IMR-90 (cell line): ENCODE data around the gene NXPH1. TPM values are rescaled to one million over a fixed set of nuclear protein-coding genes. Genes with fewer than 3 reads are reported as not detected.

ENCODE experiments used
- ATAC-seq: fragments of 200-7000 bp; cut with Tn5 transposase; 2 replicates; pipeline ENCODE4 v1.9.1; 2020; ENCODE audit warnings: low read depth, mild to moderate bottlenecking, moderate library complexity
- BruUV-seq: library from RNA; stranded (reverse); fragments of 400-500 nt; replicated peaks from 2 replicates; lab custom pipeline; 2021; lab: Mats Ljungman, UMichigan
- CTCF ChIA-PET: fragments of 300-600 bp; formaldehyde crosslinking; extraction: SDS; loops from one replicate; lab custom pipeline; 2021; ENCODE audit warnings: antibody characterized with exemption; lab: Yijun Ruan, JAX
- POLR2A ChIA-PET: fragments of 300-600 bp; sonication (Branson Sonifier 250); formaldehyde crosslinking; loops from one replicate; lab custom pipeline; 2022; ENCODE audit warnings: antibody characterized with exemption; ENCODE audit not compliant: unreplicated experiment; lab: Charles Lee
- DNase-seq: peaks from one replicate; pipeline ENCODE4 v3.0.0; 2013
- H2AFZ ChIP-seq: replicated peaks from 2 replicates; pipeline ENCODE3; 2013; ENCODE audit warnings: low read length, mild to moderate bottlenecking; ENCODE audit not compliant: poor library complexity
- H2AK5ac ChIP-seq: 2 replicates; pipeline ENCODE4 v1.6.1; 2013; ENCODE audit warnings: low read depth, low read length, inconsistent platforms
- H2AK9ac ChIP-seq: replicated peaks from 2 replicates; pipeline ENCODE3; 2013; ENCODE audit warnings: mild to moderate bottlenecking, low read depth, low read length, moderate library complexity; ENCODE audit not compliant: poor library complexity
- H2BK120ac ChIP-seq: 2 replicates; pipeline ENCODE4 v1.6.1; 2013; ENCODE audit warnings: low read depth, low read length, inconsistent platforms
- H2BK15ac ChIP-seq: 3 replicates; pipeline ENCODE4 v1.6.1; 2013; ENCODE audit warnings: low read depth, low read length, inconsistent platforms
- H2BK20ac ChIP-seq: 2 replicates; pipeline ENCODE4 v1.6.1; 2013; ENCODE audit warnings: low read depth, mild to moderate bottlenecking, inconsistent platforms, low read length, moderate library complexity
- H2BK5ac ChIP-seq: 2 replicates; pipeline ENCODE4 v1.6.1; 2013; ENCODE audit warnings: mild to moderate bottlenecking, low read depth, low read length, inconsistent platforms; ENCODE audit not compliant: poor library complexity, severe bottlenecking
- H3K14ac ChIP-seq: replicated peaks from 2 replicates; pipeline ENCODE4 v1.6.1; 2013; ENCODE audit warnings: low read depth, low read length, inconsistent platforms
- H3K18ac ChIP-seq: 2 replicates; pipeline ENCODE4 v1.6.1; 2013; ENCODE audit warnings: low read depth, low read length, control low read depth
- H3K23ac ChIP-seq: 2 replicates; pipeline ENCODE4 v1.6.1; 2013; ENCODE audit warnings: low read depth, low read length, inconsistent platforms
- H3K27ac ChIP-seq: 2 replicates; pipeline ENCODE4 v1.5.1; 2013; ENCODE audit warnings: mild to moderate bottlenecking, control low read depth, low read length; ENCODE audit not compliant: insufficient read depth
- H3K27me3 ChIP-seq: 2 replicates; pipeline ENCODE4 v1.6.1; 2013; ENCODE audit warnings: low read length; ENCODE audit not compliant: control insufficient read depth, insufficient read depth
- H3K36me3 ChIP-seq: 2 replicates; pipeline ENCODE4 v1.6.1; 2013; ENCODE audit warnings: low read length, mixed read lengths; ENCODE audit not compliant: control insufficient read depth, insufficient read depth
- H3K4ac ChIP-seq: 2 replicates; pipeline ENCODE4 v1.6.1; 2013; ENCODE audit warnings: low read depth, low read length, inconsistent platforms
- H3K4me1 ChIP-seq: 2 replicates; pipeline ENCODE4 v1.6.1; 2013; ENCODE audit warnings: low read length, mixed read lengths; ENCODE audit not compliant: control insufficient read depth, insufficient read depth
- H3K4me2 ChIP-seq: 2 replicates; pipeline ENCODE4 v1.6.1; 2013; ENCODE audit warnings: low read depth, mild to moderate bottlenecking, control low read depth, low read length, moderate library complexity
- H3K4me3 ChIP-seq: 2 replicates; pipeline ENCODE4 v1.5.1; 2013; ENCODE audit warnings: low read depth, mild to moderate bottlenecking, control low read depth, low read length, moderate library complexity; ENCODE audit not compliant: insufficient read depth
- H3K56ac ChIP-seq: 2 replicates; pipeline ENCODE4 v1.6.1; 2013; ENCODE audit warnings: low read length, inconsistent platforms; ENCODE audit not compliant: insufficient read depth; ENCODE audit errors: extremely low read depth
- H3K79me1 ChIP-seq, 2 experiments: 2 replicates each; pipeline ENCODE4 v1.6.1; 2013; ENCODE audit warnings: low read length in 2 of 2, inconsistent platforms in 1 of 2, low read depth in 1 of 2
- H3K9ac ChIP-seq: 2 replicates; pipeline ENCODE4 v1.6.1; 2013; ENCODE audit warnings: low read depth, low read length, control low read depth
- H3K9me1 ChIP-seq: 2 replicates; pipeline ENCODE4 v1.6.1; 2013; ENCODE audit warnings: low read length, inconsistent platforms; ENCODE audit not compliant: insufficient read depth
- H3K9me3 ChIP-seq: 2 replicates; pipeline ENCODE4 v1.6.1; 2013; ENCODE audit warnings: low read length; ENCODE audit not compliant: control insufficient read depth, insufficient read depth
- H4K20me1 ChIP-seq: 2 replicates; pipeline ENCODE4 v1.6.1; 2013; ENCODE audit warnings: low read length, inconsistent platforms; ENCODE audit not compliant: insufficient read depth
- H4K5ac ChIP-seq: 2 replicates; pipeline ENCODE4 v1.6.1; 2013; ENCODE audit warnings: mild to moderate bottlenecking, low read depth, low read length, control low read depth
- H4K8ac ChIP-seq, 2 experiments: 2 replicates each; pipeline ENCODE4 v1.6.1; 2013; ENCODE audit warnings: low read depth in 2 of 2, low read length in 2 of 2, control low read depth in 1 of 2, inconsistent platforms in 1 of 2
- H4K91ac ChIP-seq: 2 replicates; pipeline ENCODE4 v1.6.1; 2013; ENCODE audit warnings: low read depth, low read length, inconsistent platforms; ENCODE audit not compliant: insufficient read depth
- RCOR1 ChIP-seq: IDR thresholded peaks from 2 replicates; pipeline ENCODE4 v1.6.1; 2012; ENCODE audit warnings: mild to moderate bottlenecking, low read length, improper control_type of control experiment; ENCODE audit not compliant: insufficient replicate concordance
- WGBS, 2 experiments: methylation state at CpG; one replicate each; pipeline versions ENCODE4 v1.1.5 to v1.1.7; 2013; ENCODE audit warnings: missing lambda C conversion rate in 2 of 2; ENCODE audit not compliant: insufficient read length in 1 of 2; ENCODE audit errors: extremely low coverage in 2 of 2; 5-methylcytosine and 5-hydroxymethylcytosine counted together
- dilution Hi-C: fragments of 300-500 bp; cut with HindIII; formaldehyde crosslinking; loops from one replicate; pipeline ENCODE4 v1.14.3; 2018; ENCODE audit warnings: low sequenced_read_pairs; ENCODE audit not compliant: unreplicated experiment
- in situ Hi-C: fragments of 300-500 bp; cut with MboI; formaldehyde crosslinking; loops from 3 replicates; pipeline ENCODE4 v1.14.3; 2019; ENCODE audit warnings: low sequenced_read_pairs, inconsistent platforms, mixed read lengths
- intact Hi-C: fragments of 100-400 bp; cut with micrococcal nuclease; formaldehyde crosslinking; loops from 2 replicates; pipeline ENCODE4 v1.10.0; 2022
- polyA plus RNA-seq, 3 experiments: library from polyadenylated mRNA; depleted of rRNA; stranded (reverse); fragments of >200 nt; gene quantifications; 2 replicates each; pipeline ENCODE4 v1.2.3, GENCODE V29; 2012; ENCODE audit warnings: low replicate concordance in 1 of 3
- total RNA-seq: library from RNA; depleted of rRNA; stranded (reverse); fragments of >200 nt; gene quantifications from 2 replicates; pipeline ENCODE4 v1.2.3, GENCODE V29; 2012

NXPH1 gene
- total and polyA plus RNA-seq, 2 of the 4 experiments (the other 2 are of a cell fraction): not detected

DNA sequence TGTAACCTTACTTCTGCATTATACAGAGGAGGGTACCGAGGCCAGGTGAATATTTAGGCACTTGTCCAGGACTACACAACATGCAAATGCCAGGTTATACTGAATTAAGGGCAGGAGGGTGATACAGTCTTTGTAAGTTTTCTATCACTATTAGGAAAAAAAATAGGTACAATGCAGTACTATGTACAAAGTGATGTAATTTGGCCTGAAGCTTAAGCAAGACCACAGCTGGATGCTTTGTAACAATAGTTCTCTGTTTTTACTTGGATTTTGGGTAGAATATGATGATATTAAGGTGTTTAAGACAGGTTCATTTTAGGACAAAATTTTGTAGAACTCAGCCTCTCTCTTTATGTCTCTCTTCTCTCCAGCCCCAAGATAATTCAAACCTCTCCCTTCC lies 2.8 kb upstream of the NXPH1 start:
- Histone ChIP-seq H3K27ac (no peak overlapping the region), H3K4me2 (no peak overlapping the region), H2BK20ac (no peak overlapping the region), H3K79me1 (no peaks in the 10 kb centered on the region), H3K9ac (no peak overlapping the region), H4K8ac (no peak overlapping the region), H3K36me3 (no peaks in the 10 kb centered on the region), H3K56ac (no peak overlapping the region), H4K5ac (no peak overlapping the region), H3K4ac (no peak overlapping the region), H3K9me3 (peaks cover 9% of the 10 kb centered on the region), H2AK9ac (no peak overlapping the region), H3K27me3 (no peaks in the 10 kb centered on the region; the same call in 1 of the 2 replicates), H3K14ac (no peak overlapping the region), H4K20me1 (no peaks in the 10 kb centered on the region), H3K9me1 (no peaks in the 10 kb centered on the region), H2AK5ac (no peak overlapping the region), H4K91ac (no peak overlapping the region), H3K4me1 (no peaks in the 10 kb centered on the region), H2BK5ac (no peak overlapping the region), H2BK15ac (no peak overlapping the region), H2BK120ac (no peak overlapping the region), H3K18ac (no peak overlapping the region), H2AFZ (no peak overlapping the region), H3K23ac (no peak overlapping the region), H3K4me3 (no peak overlapping the region)
- TF ChIP-seq RCOR1: no peak
- no TSS peak for BruUV-seq
- POLR2A ChIA-PET: no interaction called here
- dilution Hi-C loops (no loop called here), in situ Hi-C loops (no loop called here), intact Hi-C loops (no loop called here)
- ATAC-seq (no peak), DNase-seq (no peak)
- CTCF ChIA-PET: no interaction called here
- WGBS, 2 experiments: no CpG with 5 or more reads among the region's 1 CpG
